Endothelial cell (in vitro differentiated cells): Measurements from ENCODE around the gene ATG101. TPM values are rescaled to one million over a fixed set of nuclear protein-coding genes. Genes with fewer than 3 reads are reported as not detected.

ENCODE experiments used
- DNase-seq: peaks from one replicate; pipeline ENCODE4 v3.0.0; 2021; ENCODE audit warnings: low spot score
- H3K27ac Mint-ChIP-seq: one replicate; pipeline ENCODE4 v1.8.0; 2021; ENCODE audit warnings: mixed read lengths, inconsistent platforms; ENCODE audit not compliant: unreplicated experiment
- H3K27me3 Mint-ChIP-seq: one replicate; pipeline ENCODE4 v1.8.0; 2021; ENCODE audit warnings: mild to moderate bottlenecking, moderate library complexity, mixed read lengths, inconsistent platforms; ENCODE audit not compliant: unreplicated experiment
- H3K36me3 Mint-ChIP-seq: one replicate; pipeline ENCODE4 v1.8.0; 2021; ENCODE audit warnings: mild to moderate bottlenecking, low read depth, mixed read lengths, inconsistent platforms; ENCODE audit not compliant: unreplicated experiment
- H3K4me1 Mint-ChIP-seq: one replicate; pipeline ENCODE4 v1.8.0; 2021; ENCODE audit warnings: mild to moderate bottlenecking, mixed read lengths, inconsistent platforms; ENCODE audit not compliant: unreplicated experiment
- H3K4me3 Mint-ChIP-seq: one replicate; pipeline ENCODE4 v1.8.0; 2021; ENCODE audit warnings: mild to moderate bottlenecking, mixed read lengths, inconsistent platforms; ENCODE audit not compliant: unreplicated experiment
- H3K9me3 Mint-ChIP-seq: one replicate; pipeline ENCODE4 v1.8.0; 2021; ENCODE audit warnings: mixed read lengths, inconsistent platforms; ENCODE audit not compliant: unreplicated experiment
- CTCF ChIP-seq: fragments of 200-600 bp; sonication (generic); IDR thresholded peaks from one replicate; pipeline ENCODE4 v1.5.0; 2021; ENCODE audit warnings: antibody characterized with exemption; ENCODE audit not compliant: unreplicated experiment
- long read RNA-seq: library from polyadenylated mRNA; unstranded; transcript quantifications from one replicate; pipeline ENCODE4 v2.0.0, GENCODE V29; 2020; ENCODE audit not compliant: unreplicated experiment
- total RNA-seq: library from RNA; stranded (reverse); fragmentation: NEBNext Ultra II Directional; extraction: Animal tissue kit (Norgen Biotek cat#: 25700); gene quantifications from one replicate; pipeline ENCODE4 v1.2.1, GENCODE V29; 2021; ENCODE audit not compliant: unreplicated experiment

The ATG101 gene
- total RNA-seq: 30.6 TPM
- long read RNA-seq, transcript ATG101-201 (4 exons, 1,439 nt): major isoform, 45 of 52 reads
- long read RNA-seq, partial matches to known transcripts: 1 of 52 reads
- long read RNA-seq, other reads (novel, unspliced or antisense): 3 of 52 reads

GRCh38 chr12:52069327-52070184 lies at the start of gene ATG101:
Gene ATG101 (plus strand): TSS chr12:52069978. CDS start chr12:52073651, 3,673 bp downstream.
- TF ChIP-seq CTCF: peak; percentile 4
- peak within 1 kb of the TSS; percentile 99 for H3K27ac Mint-ChIP-seq
- no peaks in the 10 kb centered on the region for H3K9me3 Mint-ChIP-seq
- H3K4me1 Mint-ChIP-seq: peaks cover 12% of the 10 kb centered on the region
- H3K36me3 Mint-ChIP-seq: peaks cover 10% of the 10 kb centered on the region
- DNase-seq: peak; percentile 84
- H3K27me3 Mint-ChIP-seq: peaks cover 12% of the 10 kb centered on the region
- peak within 1 kb of the TSS; percentile 98 for H3K4me3 Mint-ChIP-seq

DNA sequence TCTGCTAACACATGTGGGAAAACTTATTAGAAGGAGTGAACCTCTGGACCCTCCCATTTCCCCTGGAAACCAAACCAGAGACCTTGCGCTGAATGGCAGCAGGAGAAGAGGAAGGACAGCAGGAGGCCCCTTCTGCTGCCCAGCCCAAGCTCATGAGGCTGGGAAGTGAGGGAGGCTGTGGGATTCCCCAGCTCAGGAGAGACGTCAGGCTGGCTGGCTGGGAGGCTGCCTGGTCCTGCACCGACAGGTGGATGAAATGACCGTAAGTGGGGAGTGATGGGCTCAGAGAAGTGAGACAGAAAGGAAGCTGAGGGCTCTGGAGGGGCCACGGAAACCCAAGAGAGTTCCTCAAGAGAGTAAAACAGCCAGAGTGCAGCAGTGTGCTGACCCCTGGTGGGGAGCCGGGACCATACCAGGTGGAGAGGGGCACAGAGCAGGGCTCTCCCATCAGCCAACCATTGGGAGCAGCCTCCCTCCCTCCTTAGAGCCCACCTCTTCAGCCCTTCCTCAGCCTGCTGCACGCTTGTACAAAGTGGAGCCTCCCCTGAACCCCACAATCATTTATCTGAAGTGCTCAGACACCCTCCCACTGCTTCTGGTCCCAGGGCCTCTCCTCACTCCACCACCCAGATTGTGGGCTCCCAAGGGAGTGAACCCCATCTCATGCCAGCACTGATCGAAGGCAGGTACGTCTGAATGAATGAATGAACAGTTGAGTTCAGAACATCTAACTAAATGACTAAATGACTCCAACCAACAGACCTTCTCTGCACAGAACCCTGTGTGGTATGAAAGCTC lies 49.0 kb upstream of the ATG101 start:
- Mint-ChIP-seq H3K27ac (peak overlapping the region; percentile 15), H3K36me3 (peaks cover 13% of the 10 kb centered on the region), H3K27me3 (peaks cover 12% of the 10 kb centered on the region), H3K9me3 (no peaks in the 10 kb centered on the region), H3K4me3 (peak overlapping the region; percentile 57), H3K4me1 (peaks cover 13% of the 10 kb centered on the region)
- DNase-seq: peak; percentile 82
- TF ChIP-seq CTCF: peak; percentile 81

DNA sequence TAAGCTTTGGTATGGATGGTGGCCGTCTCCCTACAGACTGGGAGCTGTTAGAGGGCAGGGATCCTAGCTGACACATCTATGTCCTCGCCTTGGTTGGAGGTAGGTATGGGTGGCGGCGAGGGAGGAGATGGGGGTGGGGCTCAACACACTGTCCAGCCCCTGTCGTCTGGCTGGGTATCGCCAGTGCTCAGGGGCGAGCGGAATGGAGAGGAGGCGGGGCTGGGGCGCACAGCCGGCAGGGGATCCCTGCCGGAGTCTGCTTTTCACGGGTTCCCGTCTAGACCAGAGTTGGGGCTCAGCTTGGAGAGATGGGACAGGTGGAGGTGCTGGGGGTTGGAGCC lies 47.0 kb upstream of the ATG101 start:
- Mint-ChIP-seq H3K4me1 (peaks cover 17% of the 10 kb centered on the region), H3K36me3 (no peaks in the 10 kb centered on the region), H3K9me3 (no peaks in the 10 kb centered on the region), H3K4me3 (peak overlapping the region; percentile 51), H3K27me3 (peaks cover 3% of the 10 kb centered on the region), H3K27ac (no peak overlapping the region)
- TF ChIP-seq CTCF: no peak
- no peak for DNase-seq

- no peaks in the 10 kb centered on the region for H3K9me3 Mint-ChIP-seq
- no peak overlapping the region for H3K4me3 Mint-ChIP-seq
- H3K27ac Mint-ChIP-seq: no peak overlapping the region
- H3K4me1 Mint-ChIP-seq: peaks cover 17% of the 10 kb centered on the region
- DNase-seq: peak; percentile 88
- H3K36me3 Mint-ChIP-seq: no peaks in the 10 kb centered on the region
- peaks cover 3% of the 10 kb centered on the region for H3K27me3 Mint-ChIP-seq
- TF ChIP-seq CTCF: peak; percentile 97
Observed at GRCh38 chr12:52023182-52023975, 46.4 kb upstream of the ATG101 start.
